Bone marrow (tissue), 2 donors: ENCODE measurements around the gene IL22RA2.
A peak's percentile ranks its signal among the peaks of the same experiment; 100 is the strongest.

Experiments
- DNase-seq, 2 donors: peaks; one replicate each; lab custom pipeline; 2025; lab: John Stamatoyannopoulos, UW

The IL22RA2 gene

GRCh38 chr6:137095093-137095492 lies 78.4 kb downstream of the IL22RA2 start:
- no peak for DNase-seq

- peak in 1 of 2 donors; percentile 64 for DNase-seq
Measured at GRCh38 chr6:137094411-137095008, 78.9 kb downstream of the IL22RA2 start.
